GM21367 (cell line): ENCODE results near the gene NFE2L3.
"Not testable (repeated sequence)": the region's sequence is repeated elsewhere in the genome, so short reads cannot be mapped to it uniquely, and the experiment has no call there.

Experiments
- ATAC-seq: cut with Tn5 transposase; IDR thresholded peaks from one replicate; pipeline ENCODE4 v1.9.1; 2021; ENCODE audit not compliant: unreplicated experiment

The NFE2L3 gene

GRCh38 chr7:26145238-26145637 lies 6.8 kb upstream of the NFE2L3 start:
- ATAC-seq, result no peak

GRCh38 chr7:26147030-26147429 lies 5.0 kb upstream of the NFE2L3 start:
- no peak for ATAC-seq

DNA sequence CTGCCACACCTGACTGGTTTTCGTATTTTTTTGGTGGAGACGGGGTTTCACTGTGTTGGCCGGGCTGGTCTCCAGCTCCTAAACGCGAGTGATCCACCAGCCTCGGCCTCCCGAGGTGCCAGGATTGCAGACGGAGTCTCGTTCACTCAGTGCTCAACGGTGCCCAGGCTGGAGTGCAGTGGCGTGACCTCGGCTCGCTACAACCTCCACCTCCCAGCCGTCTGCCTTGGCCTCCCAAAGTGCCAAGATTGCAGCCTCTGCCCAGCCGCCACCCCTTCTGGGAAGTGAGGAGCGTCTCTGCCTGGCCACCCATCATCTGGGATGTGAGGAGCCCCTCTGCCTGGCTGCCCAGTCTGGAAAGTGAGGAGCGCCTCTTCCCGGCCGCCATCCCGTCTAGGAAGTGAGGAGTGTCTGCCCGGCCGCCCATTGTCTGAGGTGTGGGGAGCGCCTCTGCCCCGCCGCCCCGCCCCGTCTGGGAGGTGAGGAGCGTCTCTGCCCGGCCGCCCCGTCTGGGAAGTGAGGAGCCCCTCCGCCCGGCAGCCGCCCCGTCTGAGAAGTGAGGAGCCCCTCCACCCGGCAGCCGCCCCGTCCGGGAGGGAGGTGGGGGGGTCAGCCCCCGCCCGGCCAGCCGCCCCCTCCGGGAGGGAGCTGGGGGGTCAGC lies 4.2 kb upstream of the NFE2L3 start:
- not testable (repeated sequence) for ATAC-seq

DNA sequence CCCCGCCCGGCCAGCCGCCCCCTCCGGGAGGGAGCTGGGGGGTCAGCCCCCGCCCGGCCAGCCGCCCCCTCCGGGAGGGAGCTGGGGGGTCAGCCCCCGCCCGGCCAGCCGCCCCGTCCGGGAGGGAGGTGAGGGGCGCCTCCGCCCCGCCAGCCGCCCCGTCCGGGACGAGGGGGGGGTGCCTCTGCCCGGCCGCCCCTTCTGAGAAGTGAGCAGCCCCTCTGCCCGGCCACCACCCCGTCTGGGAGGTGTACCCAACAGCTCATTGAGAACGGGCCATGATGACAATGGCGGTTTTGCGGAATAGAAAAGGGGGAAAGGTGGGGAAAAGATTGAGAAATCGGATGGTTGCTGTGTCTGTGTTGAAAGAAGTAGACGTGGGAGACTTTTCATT lies 3.7 kb upstream of the NFE2L3 start:
- not testable (repeated sequence) for ATAC-seq

DNA sequence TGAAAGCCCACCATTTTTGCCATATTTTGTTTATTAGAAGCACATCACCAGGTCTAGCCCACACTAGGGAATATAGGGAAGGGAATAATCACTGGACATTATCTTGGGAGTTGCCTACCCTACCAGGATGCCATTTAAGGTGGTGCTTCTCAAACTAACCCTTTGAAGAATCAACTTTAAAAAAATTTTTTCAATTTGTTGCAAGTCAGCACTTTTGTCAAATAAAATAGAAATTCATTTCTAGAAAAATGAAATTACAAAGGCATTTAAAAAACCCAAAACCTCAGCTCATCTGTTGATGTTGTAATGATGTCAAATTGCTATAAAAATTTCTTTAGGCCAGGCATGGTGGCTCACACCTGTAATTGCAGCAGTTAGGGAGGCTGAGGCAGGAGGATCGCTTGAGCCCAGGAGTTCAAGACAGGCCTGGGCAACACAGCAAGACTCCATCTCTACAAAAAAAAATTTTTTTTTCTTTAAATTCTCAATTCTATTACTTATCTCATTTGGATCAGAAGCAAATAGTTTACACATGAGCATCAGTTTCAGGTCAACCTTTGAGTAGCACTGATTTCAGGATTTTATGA lies 2.5 kb upstream of the NFE2L3 start:
- no peak for ATAC-seq

DNA sequence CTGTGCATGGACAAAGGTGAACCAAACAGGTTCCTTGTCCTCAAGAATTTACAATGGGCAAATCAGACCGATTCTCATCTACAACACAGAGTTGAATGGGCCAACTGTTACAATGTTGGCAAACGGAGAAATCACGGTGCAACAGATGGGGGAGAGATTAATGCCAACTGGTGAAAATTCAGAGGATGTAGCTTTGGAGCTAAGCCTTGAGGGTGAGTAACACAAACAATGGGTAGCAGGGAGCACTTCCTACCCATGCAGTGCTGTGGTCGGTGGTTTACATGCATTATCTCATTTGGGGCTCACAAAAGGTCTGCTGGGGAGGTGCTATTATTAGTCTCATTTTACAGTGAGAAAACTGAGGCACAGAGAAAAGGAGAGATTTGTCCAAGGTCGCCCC lies 902 bp upstream of the NFE2L3 start:
- no peak for ATAC-seq

DNA sequence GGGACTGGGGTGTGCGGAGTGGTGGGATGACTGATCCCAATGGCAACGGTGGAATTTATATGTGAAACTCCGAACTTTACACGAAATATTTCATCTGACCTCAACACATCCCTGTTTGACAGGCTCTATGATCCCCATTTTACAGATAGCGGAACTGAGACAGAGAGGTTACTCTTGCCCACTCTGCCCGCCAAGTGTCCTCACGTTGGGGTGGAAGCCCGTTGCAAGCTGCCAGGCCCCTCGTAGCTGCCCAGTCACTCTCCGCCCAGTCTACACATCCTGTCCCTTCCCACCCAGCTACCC lies 397 bp upstream of the NFE2L3 start:
- ATAC-seq, result no peak

- ATAC-seq, result not testable (repeated sequence)
These were observed 813 bp downstream of the NFE2L3 start for GRCh38 chr7:26152782-26153240.

- no peak for ATAC-seq
These were observed 1.3 kb downstream of the NFE2L3 start for GRCh38 chr7:26153241-26153822.

GRCh38 chr7:26153823-26154783 lies 2.1 kb downstream of the NFE2L3 start:
- ATAC-seq, result no peak

GRCh38 chr7:26155531-26156375 lies 3.8 kb downstream of the NFE2L3 start:
- no peak for ATAC-seq

GRCh38 chr7:26156451-26157420 lies 4.7 kb downstream of the NFE2L3 start:
- ATAC-seq, result no peak

DNA sequence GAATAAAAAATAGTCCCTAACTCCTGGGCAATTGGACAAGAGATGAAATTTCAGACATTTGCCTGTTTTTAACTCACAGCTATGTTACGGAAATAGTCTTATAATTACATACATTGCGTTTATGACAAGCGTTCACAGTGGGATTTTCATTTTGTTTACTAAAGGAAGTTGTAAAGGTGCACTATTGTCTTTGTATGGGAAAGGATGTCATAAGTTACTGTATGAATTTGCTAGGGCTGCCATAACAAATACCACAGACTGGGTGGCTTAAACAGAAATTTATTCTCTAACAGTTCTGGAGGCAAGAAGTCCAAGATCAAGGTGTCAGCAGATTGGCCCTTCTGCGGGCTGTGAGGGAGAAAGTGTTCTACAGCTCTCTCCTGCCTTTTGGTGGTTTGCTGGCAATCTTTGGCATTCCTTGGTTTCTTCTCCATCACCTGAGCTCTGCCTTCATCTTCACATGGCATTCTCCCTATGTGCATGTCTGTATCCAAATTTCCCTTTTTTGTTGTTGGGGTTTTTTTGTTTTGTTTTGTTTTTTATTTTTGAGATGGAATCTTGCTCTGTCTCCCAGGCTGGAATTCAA lies 5.6 kb downstream of the NFE2L3 start:
- no peak for ATAC-seq

DNA sequence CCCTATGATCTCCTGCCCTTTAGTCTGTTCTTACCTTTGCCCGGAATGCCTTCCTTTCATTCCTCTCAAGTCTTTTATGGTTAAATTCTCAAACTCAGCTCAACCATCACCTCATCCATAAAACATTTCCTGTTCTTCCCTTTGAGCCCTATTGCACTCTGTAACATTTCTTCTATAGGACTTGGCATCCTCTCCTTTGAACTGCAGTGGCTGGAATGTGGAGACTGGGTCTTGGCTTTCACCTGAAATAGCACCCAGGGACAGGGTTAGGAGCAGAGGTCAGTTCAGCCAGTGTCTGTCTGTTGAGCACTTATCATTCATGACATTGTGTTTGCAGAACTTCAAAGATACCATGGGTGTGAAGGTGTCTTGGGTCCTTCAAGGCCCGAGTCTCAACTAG lies 7.2 kb downstream of the NFE2L3 start:
- ATAC-seq, result no peak

DNA sequence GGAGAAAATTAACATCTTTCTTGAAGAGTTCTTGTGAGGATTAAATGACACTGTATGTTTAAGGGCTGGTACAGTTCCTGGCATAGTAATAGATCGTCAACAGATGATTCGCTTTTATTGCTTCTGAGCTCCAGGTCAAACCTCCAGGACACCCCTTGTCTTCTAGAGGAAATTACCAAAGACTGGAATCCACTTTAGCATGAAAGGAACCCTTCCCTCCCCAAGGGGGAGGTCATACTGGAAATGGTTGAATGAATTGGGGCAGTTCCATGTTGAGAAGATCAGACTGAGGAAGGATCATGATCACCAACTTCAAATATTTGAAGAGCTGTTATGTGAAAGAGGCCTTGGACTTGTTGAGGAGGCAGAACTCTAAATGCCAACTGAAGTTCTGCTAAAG lies 8.9 kb downstream of the NFE2L3 start:
- no peak for ATAC-seq

GRCh38 chr7:26162431-26162830 lies 10.4 kb downstream of the NFE2L3 start:
- no peak for ATAC-seq

DNA sequence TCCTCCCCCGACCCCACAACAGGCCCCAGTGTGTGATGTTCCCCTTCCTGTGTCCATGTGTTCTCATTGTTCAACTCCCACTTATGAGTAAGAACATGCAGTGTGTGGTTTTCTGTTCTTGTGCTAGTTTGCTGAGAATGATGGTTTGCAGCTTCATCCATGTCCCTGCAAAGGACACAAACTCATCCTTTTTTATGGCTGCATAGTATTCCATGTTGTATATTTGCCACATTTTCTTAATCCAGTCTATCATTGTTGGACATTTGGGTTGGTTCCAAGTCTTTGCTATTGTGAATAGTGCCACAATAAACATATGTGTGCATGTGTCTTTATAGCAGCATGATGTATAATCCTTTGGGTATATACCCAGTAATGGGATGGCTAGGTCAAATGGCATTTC lies 11.8 kb downstream of the NFE2L3 start:
- not testable (repeated sequence) for ATAC-seq

GRCh38 chr7:26165950-26166683 lies 14.1 kb downstream of the NFE2L3 start:
- no peak for ATAC-seq
